BLaER1 (cell line): Measurements from ENCODE around the gene ARID1B.

Experiments used
- H3K27ac ChIP-seq: shearing (Covaris generic); formaldehyde crosslinking; 2 replicates; pipeline ENCODE4 v1.8.1; 2022
- H3K27me3 ChIP-seq: shearing (Covaris generic); formaldehyde crosslinking; 2 replicates; pipeline ENCODE4 v1.8.1; 2022
- H3K36me3 ChIP-seq: shearing (Covaris generic); formaldehyde crosslinking; 2 replicates; pipeline ENCODE4 v1.8.1; 2022
- H3K4me1 ChIP-seq: shearing (Covaris generic); formaldehyde crosslinking; 2 replicates; pipeline ENCODE4 v1.8.1; 2022
- H3K4me2 ChIP-seq: shearing (Covaris generic); formaldehyde crosslinking; 2 replicates; pipeline ENCODE4 v1.8.1; 2022
- H3K4me3 ChIP-seq: shearing (Covaris generic); formaldehyde crosslinking; 2 replicates; pipeline ENCODE4 v1.8.1; 2022
- H3K9ac ChIP-seq: shearing (Covaris generic); formaldehyde crosslinking; 2 replicates; pipeline ENCODE4 v1.8.1; 2022
- H3K9me3 ChIP-seq: shearing (Covaris generic); formaldehyde crosslinking; 2 replicates; pipeline ENCODE4 v1.8.1; 2022
- H4K20me1 ChIP-seq: shearing (Covaris generic); formaldehyde crosslinking; 2 replicates; pipeline ENCODE4 v1.8.1; 2022
- Cebpa-rat ChIP-seq: shearing (Covaris generic); IDR thresholded peaks from 2 replicates; pipeline ENCODE4 v1.8.1; 2022

ARID1B gene

DNA sequence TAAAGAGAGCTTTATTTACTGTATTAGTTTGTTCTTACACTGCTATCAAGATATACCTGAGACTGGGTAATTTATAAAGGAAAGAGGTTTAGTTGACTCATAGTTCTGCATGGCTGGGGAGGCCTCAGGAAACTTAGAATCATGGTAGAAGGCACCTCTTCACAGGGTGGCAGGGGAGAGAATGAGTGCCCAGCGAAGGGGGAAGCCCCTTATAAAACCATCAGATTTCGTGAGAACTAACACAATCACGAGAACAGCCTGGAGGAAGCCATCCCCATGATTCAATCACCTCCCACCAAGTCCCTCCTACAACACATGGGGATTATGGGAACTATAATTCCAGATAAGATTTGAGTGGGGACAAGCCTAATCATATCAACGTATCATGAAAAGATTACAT lies 27.2 kb downstream of the ARID1B start:
- Histone ChIP-seq H3K9me3 (peaks cover under 1% of the 10 kb centered on the region; the same call in 1 of the 2 replicates), H4K20me1 (peaks cover 100% of the 10 kb centered on the region), H3K36me3 (peaks cover 35% of the 10 kb centered on the region), H3K9ac (no peak overlapping the region), H3K27me3 (no peaks in the 10 kb centered on the region), H3K4me1 (peaks cover 30% of the 10 kb centered on the region), H3K4me3 (no peak overlapping the region), H3K4me2 (no peak overlapping the region), H3K27ac (no peak overlapping the region)
- TF ChIP-seq Cebpa-rat: no peak

DNA sequence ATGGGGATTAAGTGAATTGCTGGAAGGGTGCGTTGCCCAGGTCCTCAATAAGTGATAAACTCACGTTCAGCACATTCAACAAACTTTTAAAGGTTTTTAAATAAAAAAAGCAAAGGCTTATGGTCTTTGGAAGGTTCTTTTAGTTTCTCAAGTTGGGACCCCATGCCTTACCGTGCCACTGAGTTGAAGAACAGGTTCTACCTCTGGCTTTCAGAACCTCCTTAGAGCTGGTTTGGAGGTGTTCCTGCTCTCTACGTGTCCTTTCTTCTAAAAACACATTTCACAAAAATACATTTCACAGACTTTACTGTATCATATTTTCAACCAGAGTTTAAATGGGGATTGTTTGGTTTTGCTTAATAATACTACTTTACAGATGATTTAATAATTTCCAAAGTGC lies 29.0 kb downstream of the ARID1B start:
- no peak overlapping the region for H3K4me3 ChIP-seq
- H3K4me2 ChIP-seq: no peak overlapping the region
- peaks cover 31% of the 10 kb centered on the region for H3K4me1 ChIP-seq
- no peak overlapping the region for H3K9ac ChIP-seq
- no peak overlapping the region for H3K27ac ChIP-seq
- H3K36me3 ChIP-seq: peaks cover 37% of the 10 kb centered on the region
- H4K20me1 ChIP-seq: peaks cover 100% of the 10 kb centered on the region
- no peaks in the 10 kb centered on the region for H3K27me3 ChIP-seq
- no peak for TF ChIP-seq Cebpa-rat
- H3K9me3 ChIP-seq: peaks cover 16% of the 10 kb centered on the region

DNA sequence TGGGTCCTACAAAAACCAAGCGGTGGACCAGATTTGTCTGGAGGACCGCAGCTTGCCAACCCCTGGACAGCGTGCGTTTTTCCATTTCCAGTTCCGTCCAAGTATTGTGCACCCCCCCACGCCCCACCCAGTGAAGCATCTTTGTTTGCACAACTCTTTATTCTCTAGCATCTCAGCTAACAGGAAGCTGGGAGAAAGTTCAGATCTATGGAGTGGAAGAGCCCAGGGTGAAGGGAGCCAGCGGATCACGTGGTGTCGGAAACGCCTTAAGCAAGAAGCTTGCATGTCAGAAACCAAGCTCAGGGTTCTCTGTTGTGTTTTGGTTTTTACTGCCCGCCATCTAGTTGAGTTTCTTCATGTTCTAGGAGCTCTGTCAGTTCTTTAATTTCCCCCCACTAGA lies 29.9 kb downstream of the ARID1B start:
- Histone ChIP-seq H3K27me3 (no peaks in the 10 kb centered on the region), H3K4me2 (no peak overlapping the region), H3K27ac (no peak overlapping the region), H3K9ac (no peak overlapping the region), H3K9me3 (peaks cover 16% of the 10 kb centered on the region), H3K4me3 (no peak overlapping the region), H3K36me3 (peaks cover 37% of the 10 kb centered on the region), H3K4me1 (peaks cover 22% of the 10 kb centered on the region), H4K20me1 (peaks cover 100% of the 10 kb centered on the region)
- TF ChIP-seq Cebpa-rat: no peak

DNA sequence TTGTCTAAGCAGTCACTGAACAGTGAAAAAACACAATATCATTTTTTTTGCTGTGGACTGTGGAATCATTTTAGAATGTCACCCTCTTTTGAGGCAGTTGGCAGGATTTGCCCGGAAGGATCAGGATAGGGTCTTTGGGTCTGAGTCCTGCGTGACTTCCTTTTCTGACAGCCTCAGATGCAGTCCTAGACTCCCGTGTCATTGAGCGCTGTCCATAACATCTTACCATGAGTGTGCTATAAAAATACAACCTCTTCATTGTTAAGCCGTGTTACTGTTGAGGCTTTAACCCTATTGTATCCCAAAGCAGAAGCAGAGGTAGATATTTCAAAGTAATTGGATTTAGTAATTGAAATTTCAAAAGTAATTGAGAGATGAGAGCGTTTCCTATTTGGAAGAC lies 30.6 kb downstream of the ARID1B start:
- Histone ChIP-seq H3K4me3 (no peak overlapping the region), H3K27me3 (no peaks in the 10 kb centered on the region), H4K20me1 (peaks cover 100% of the 10 kb centered on the region), H3K36me3 (peaks cover 37% of the 10 kb centered on the region), H3K27ac (no peak overlapping the region), H3K4me2 (peak overlapping the region; percentile 12; the same call in 1 of the 2 replicates), H3K9me3 (peaks cover 16% of the 10 kb centered on the region), H3K9ac (no peak overlapping the region), H3K4me1 (peaks cover 21% of the 10 kb centered on the region)
- TF ChIP-seq Cebpa-rat: no peak

DNA sequence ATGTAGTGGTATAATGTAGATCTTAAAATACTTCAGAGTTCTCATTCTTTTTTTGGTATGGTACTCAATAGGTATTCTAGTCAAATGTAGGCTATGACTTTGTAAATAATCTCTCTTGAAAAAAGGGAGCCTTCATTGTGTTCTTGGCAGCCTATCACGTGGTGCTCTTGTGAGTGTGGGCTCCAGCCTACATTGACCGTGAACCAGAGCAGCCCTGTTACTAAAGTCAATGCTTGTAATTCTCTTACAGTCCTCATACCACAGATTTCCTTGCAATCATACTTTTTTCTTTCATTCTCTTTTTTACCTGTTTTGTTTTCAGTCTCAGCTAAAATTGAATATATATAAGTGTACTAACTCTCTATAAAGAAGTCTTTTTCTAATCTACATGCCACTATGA lies 31.1 kb downstream of the ARID1B start:
- H3K27ac ChIP-seq: no peak overlapping the region
- TF ChIP-seq Cebpa-rat: no peak
- no peak overlapping the region for H3K4me3 ChIP-seq
- H3K27me3 ChIP-seq: no peaks in the 10 kb centered on the region
- H4K20me1 ChIP-seq: peaks cover 100% of the 10 kb centered on the region
- H3K36me3 ChIP-seq: peaks cover 38% of the 10 kb centered on the region
- peaks cover 21% of the 10 kb centered on the region for H3K4me1 ChIP-seq
- peak overlapping the region; percentile 12; the same call in 1 of the 2 replicates for H3K4me2 ChIP-seq
- no peak overlapping the region for H3K9ac ChIP-seq
- H3K9me3 ChIP-seq: peaks cover 16% of the 10 kb centered on the region

DNA sequence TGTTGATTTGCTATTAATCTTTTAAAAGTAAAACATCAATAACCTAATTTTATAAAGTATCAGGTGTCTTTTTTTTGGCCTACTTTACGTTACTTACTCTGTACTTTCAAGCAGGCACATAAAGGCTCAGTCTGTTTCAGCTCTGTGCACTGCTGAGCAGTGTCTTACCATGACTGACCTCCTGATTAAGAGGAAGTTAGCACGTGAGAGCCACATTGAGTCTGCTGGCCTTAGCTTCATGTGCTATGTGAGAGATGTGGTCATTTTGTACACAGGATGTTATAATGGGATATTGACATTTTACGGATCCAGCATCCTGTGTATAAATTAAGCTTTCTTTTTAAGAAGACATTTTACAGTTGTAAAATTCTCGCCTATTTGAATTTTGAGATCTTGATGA lies 31.9 kb downstream of the ARID1B start:
- Histone ChIP-seq H3K9me3 (peaks cover 16% of the 10 kb centered on the region), H3K27ac (no peak overlapping the region), H3K27me3 (no peaks in the 10 kb centered on the region), H3K36me3 (peaks cover 38% of the 10 kb centered on the region), H3K9ac (no peak overlapping the region), H4K20me1 (peaks cover 100% of the 10 kb centered on the region), H3K4me1 (peaks cover 21% of the 10 kb centered on the region), H3K4me2 (0 out of 2 replicates have a peak overlapping the region, but pooled peaks have one; percentile 7), H3K4me3 (no peak overlapping the region)
- no peak for TF ChIP-seq Cebpa-rat

DNA sequence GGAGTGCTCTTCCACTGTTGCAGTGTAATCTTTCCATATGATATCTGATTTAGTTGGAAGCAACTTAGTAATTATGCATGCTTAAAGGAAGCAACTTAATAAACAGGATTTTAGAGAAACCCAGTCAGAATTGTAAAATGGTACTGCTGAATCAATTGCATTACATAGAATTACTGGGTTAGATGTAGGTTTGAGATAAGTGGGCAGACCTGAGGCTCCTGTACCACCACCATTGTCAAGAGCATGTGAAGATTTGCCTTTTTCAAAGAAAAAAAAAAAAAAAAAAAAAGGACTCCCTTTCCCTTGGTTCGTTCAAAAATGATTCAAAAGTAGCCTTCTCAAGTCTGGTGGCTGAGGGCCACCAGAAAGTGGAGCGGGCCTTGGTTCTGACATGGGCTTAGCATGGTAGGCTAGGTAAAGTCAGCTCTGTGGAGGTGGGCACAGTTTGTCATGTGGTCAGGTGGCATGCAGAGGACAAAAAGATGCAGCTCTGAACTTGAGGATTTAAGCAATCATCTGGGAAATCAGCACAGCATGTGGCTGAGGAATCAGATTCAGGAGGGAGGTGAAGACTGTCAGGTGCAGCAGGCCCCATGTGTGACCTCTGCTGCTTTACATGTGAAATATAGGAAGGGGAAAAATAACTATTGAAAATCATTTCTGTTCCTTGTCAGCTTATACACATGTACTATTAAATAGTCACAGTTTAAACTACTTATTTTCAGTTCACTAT lies 32.4 kb downstream of the ARID1B start:
- H3K9me3 ChIP-seq: peaks cover 16% of the 10 kb centered on the region
- TF ChIP-seq Cebpa-rat: no peak
- H3K4me1 ChIP-seq: peaks cover 21% of the 10 kb centered on the region
- H3K36me3 ChIP-seq: peaks cover 33% of the 10 kb centered on the region
- no peak overlapping the region for H3K4me3 ChIP-seq
- H3K9ac ChIP-seq: no peak overlapping the region
- no peaks in the 10 kb centered on the region for H3K27me3 ChIP-seq
- H3K4me2 ChIP-seq: 0 out of 2 replicates have a peak overlapping the region, but pooled peaks have one; percentile 7
- H4K20me1 ChIP-seq: peaks cover 100% of the 10 kb centered on the region
- H3K27ac ChIP-seq: no peak overlapping the region

DNA sequence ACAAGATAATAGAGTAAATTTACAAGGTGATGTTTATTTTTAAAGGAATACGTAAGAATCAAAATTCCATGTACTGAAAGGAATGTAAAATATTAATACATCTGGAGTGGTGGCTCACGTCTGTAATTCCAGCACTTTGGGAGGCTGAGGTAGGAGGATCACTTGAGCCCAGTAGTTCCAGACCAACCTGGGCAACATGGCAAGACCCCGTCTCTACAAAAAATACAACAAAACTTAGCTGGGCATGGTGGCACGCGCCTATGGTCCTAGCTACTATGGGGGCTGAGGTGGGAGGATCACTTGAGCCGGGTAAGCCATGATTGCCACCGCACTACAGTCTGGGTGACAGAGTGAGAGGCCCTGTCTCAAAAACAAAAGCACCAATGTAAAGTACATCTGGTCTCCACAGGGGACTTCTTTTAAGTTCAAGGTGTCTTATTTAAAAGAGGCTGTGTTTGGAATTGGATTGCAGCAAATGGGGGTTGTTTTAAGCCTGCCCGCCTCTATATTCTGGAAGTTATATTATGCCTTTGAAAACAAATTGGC lies 36.9 kb downstream of the ARID1B start:
- Histone ChIP-seq H3K4me3 (no peak overlapping the region), H3K9ac (no peak overlapping the region), H3K9me3 (peaks cover 16% of the 10 kb centered on the region), H3K4me2 (no peak overlapping the region), H3K27me3 (no peaks in the 10 kb centered on the region), H3K4me1 (peaks cover 21% of the 10 kb centered on the region), H3K36me3 (peaks cover 22% of the 10 kb centered on the region), H3K27ac (no peak overlapping the region), H4K20me1 (peaks cover 100% of the 10 kb centered on the region)
- TF ChIP-seq Cebpa-rat: no peak

DNA sequence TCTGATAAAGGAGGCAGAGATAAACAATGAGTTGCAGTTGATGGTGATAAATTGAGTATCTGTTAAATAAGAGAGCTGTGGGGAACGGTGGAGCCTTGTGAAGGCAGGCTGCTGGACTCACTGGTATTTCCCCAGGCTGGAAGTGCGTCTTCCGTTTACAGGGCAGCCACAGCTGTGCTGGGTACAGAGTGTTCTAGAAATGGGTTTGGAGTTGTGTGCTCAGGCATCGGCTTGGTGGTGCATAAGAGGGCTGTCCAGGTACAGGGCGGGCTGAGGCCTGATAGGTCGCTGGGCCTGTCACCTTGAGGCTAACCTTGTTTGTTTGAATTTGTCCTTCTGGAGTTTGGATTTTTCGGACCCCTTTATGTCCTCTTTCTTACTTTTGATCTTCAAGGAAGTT lies 39.3 kb downstream of the ARID1B start:
- Histone ChIP-seq H3K4me2 (no peak overlapping the region), H3K27ac (no peak overlapping the region)
- TF ChIP-seq Cebpa-rat: no peak

DNA sequence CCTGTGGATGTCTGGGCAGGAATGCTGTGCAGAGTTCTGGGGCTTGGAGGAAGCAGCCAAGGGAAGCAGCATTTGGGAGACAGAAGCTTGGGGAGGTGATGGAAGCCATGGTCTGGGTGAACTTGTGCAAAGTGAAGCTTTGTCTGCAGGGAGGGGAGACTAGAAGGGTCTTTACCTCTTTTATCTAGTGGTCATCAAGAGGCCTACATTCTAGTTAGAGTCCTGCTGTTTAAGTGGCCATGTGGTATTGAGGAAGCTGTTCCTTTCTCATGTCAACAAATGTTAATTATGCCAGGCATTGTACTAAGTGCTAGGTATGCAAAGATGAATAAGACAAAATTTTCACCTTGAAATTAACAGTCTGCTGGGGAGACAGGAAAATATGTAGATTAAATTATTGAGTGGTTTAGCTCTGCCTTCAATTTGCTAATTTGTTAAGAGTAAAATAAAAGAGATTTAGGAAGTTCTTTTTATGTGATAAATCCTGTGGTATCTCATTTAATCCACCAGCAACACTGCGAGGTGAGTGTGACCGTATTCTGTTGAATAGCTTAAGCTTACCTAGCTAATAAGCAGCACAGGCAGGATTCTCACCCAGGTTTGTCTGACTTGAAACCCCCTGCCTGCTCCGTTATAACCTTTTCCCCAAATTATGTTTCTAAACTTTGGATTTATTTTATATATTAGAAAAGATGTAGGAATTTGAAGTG lies 43.1 kb downstream of the ARID1B start:
- Histone ChIP-seq H3K27ac (no peak overlapping the region), H3K9me3 (no peaks in the 10 kb centered on the region), H3K9ac (no peak overlapping the region), H3K4me1 (peaks cover 45% of the 10 kb centered on the region), H3K36me3 (peaks cover 16% of the 10 kb centered on the region), H3K4me3 (no peak overlapping the region), H4K20me1 (peaks cover 100% of the 10 kb centered on the region), H3K27me3 (no peaks in the 10 kb centered on the region), H3K4me2 (no peak overlapping the region)
- no peak for TF ChIP-seq Cebpa-rat

More for the DNA sequence above, 39.3 kb downstream of the ARID1B start:
- H3K4me3 ChIP-seq: no peak overlapping the region
- peaks cover 100% of the 10 kb centered on the region for H4K20me1 ChIP-seq
- no peak overlapping the region for H3K9ac ChIP-seq
- H3K27me3 ChIP-seq: no peaks in the 10 kb centered on the region
- no peaks in the 10 kb centered on the region for H3K9me3 ChIP-seq
- peaks cover 7% of the 10 kb centered on the region; the same call in 1 of the 2 replicates for H3K36me3 ChIP-seq
- peaks cover 22% of the 10 kb centered on the region; the same call in 1 of the 2 replicates for H3K4me1 ChIP-seq
